ACC112 (cell line): Measurements from ENCODE around the gene PIEZO2.
A peak's percentile ranks its signal among the peaks of the same experiment; 100 is the strongest.

Experiments used
- H2AFZ ChIP-seq: fragments of 200-600 bp; sonication (generic); one replicate; pipeline ENCODE4 v1.6.0; 2017; ENCODE audit warnings: antibody characterized with exemption, low read length; ENCODE audit not compliant: unreplicated experiment
- H3K27ac ChIP-seq: fragments of 200-600 bp; sonication (generic); 2 replicates; pipeline ENCODE4 v1.5.1; 2014; ENCODE audit warnings: low read depth, mild to moderate bottlenecking, antibody characterized with exemption, low read length, moderate library complexity
- H3K27me3 ChIP-seq: fragments of 200-600 bp; sonication (generic); 2 replicates; pipeline ENCODE4 v1.6.1; 2014; ENCODE audit warnings: mild to moderate bottlenecking, antibody characterized with exemption, low read length, moderate library complexity, mixed read lengths; ENCODE audit not compliant: insufficient read depth
- H3K36me3 ChIP-seq: fragments of 200-600 bp; sonication (generic); 2 replicates; pipeline ENCODE4 v1.6.1; 2016; ENCODE audit warnings: mild to moderate bottlenecking, antibody characterized with exemption, low read length, moderate library complexity, mixed read lengths; ENCODE audit not compliant: insufficient read depth
- H3K4me1 ChIP-seq: fragments of 200-600 bp; sonication (generic); one replicate; pipeline ENCODE4 v1.6.1; 2016; ENCODE audit warnings: low read length, mixed read lengths; ENCODE audit not compliant: insufficient read depth, unreplicated experiment, control insufficient read depth
- H3K4me3 ChIP-seq: fragments of 200-600 bp; sonication (generic); 2 replicates; pipeline ENCODE4 v1.5.1; 2014; ENCODE audit warnings: mild to moderate bottlenecking, low read depth, low read length
- H3K79me2 ChIP-seq: fragments of 200-600 bp; sonication (generic); one replicate; pipeline ENCODE4 v1.6.0; 2016; ENCODE audit warnings: low read length; ENCODE audit not compliant: control insufficient read depth, unreplicated experiment, insufficient read depth

The PIEZO2 gene

DNA sequence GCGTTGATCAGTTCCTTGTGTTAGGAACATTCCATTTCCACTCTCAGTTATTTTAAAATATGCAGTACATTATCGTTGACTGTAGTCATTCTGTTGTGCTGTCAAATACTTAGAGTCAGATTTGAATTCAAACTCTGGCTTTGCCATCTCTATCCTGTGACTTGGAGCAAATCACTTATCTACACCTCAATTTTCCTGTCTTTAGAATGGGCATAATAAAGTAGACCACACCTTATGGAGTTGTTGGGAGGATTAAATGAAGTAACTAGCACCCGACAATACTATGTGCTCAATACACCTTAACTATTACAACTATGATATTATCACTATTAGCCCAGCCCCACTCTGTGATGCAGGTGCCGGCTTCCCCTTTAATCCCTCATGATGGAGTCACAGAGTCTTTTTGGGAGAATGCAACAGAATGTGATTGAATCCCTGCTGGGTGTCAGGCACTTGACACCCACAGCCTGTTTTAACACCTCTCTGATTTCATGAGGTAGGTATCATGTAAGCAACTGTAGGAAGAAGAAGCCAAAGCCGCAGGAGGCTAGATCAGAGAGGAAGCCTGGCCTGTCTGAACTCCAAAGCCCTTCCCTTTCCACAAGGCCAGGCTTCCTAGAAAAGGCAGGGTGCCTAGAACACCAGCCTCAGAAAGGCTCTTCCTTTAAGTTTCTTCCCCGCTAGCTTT is 315.1 kb downstream of the PIEZO2 start:
- Histone ChIP-seq H3K4me3 (no peak overlapping the region), H3K36me3 (no peaks in the 10 kb centered on the region), H3K79me2 (no peaks in the 10 kb centered on the region), H3K27me3 (no peaks in the 10 kb centered on the region), H2AFZ (no peak overlapping the region), H3K27ac (no peak overlapping the region), H3K4me1 (no peaks in the 10 kb centered on the region)

GRCh38 chr18:10833656-10834055 is 315.7 kb downstream of the PIEZO2 start:
- no peaks in the 10 kb centered on the region for H3K36me3 ChIP-seq
- H3K4me1 ChIP-seq, result no peaks in the 10 kb centered on the region
- no peak overlapping the region for H3K4me3 ChIP-seq
- H3K79me2 ChIP-seq, result no peaks in the 10 kb centered on the region
- H2AFZ ChIP-seq, result no peak overlapping the region
- H3K27ac ChIP-seq, result no peak overlapping the region
- no peaks in the 10 kb centered on the region for H3K27me3 ChIP-seq

DNA sequence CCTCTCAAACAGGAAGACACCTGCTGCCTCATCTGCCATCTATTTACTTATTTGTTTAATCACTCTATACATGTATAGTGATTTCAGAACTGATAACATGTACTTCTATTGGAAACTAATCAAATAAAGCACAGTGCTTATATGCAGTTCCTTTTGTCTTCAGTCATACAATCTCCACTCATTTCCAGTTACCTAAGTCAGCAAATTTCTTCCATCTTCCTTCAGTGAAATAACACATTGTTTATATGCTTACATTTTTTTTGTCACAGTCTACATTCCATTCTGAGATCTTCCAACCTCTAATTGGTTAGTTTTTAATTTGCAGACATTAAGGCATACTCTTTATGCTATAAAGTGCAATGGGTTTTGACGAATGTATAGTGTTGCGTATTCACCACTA is 323.0 kb downstream of the PIEZO2 start:
- H3K4me1 ChIP-seq, result no peaks in the 10 kb centered on the region
- H3K79me2 ChIP-seq, result no peaks in the 10 kb centered on the region
- H3K27ac ChIP-seq, result no peak overlapping the region
- no peak overlapping the region for H2AFZ ChIP-seq
- H3K4me3 ChIP-seq, result no peak overlapping the region
- H3K27me3 ChIP-seq, result no peaks in the 10 kb centered on the region
- H3K36me3 ChIP-seq, result no peaks in the 10 kb centered on the region; the same call in 1 of the 2 replicates

GRCh38 chr18:10822456-10822855 is 326.9 kb downstream of the PIEZO2 start:
- H3K4me3 ChIP-seq, result no peak overlapping the region
- H3K4me1 ChIP-seq, result no peaks in the 10 kb centered on the region
- no peak overlapping the region for H3K27ac ChIP-seq
- no peaks in the 10 kb centered on the region for H3K79me2 ChIP-seq
- H3K27me3 ChIP-seq, result no peaks in the 10 kb centered on the region; the same call in 1 of the 2 replicates
- H3K36me3 ChIP-seq, result no peaks in the 10 kb centered on the region; the same call in 1 of the 2 replicates
- no peak overlapping the region for H2AFZ ChIP-seq

DNA sequence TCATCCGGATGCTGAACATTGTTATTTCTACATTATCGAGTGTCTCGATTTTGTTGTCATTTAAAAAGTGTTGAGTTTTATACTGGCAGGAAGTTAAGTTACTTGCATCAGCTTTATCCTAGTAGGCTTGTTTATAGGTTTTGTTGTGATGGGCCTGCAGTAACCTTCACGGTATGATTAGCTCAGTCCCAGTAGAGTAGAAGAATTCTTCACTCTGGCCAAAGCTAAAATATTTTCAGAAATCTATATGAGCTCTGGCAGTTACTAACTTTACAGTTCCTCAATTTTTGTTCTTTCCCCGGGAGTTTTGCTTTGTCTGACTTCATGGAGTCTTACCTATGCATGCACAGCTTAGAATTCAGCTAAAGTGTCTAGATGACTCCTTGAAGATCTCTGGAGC is 328.7 kb downstream of the PIEZO2 start:
- Histone ChIP-seq H2AFZ (no peak overlapping the region), H3K27ac (no peak overlapping the region), H3K27me3 (no peaks in the 10 kb centered on the region; the same call in 1 of the 2 replicates), H3K4me3 (no peak overlapping the region), H3K4me1 (no peaks in the 10 kb centered on the region), H3K36me3 (no peaks in the 10 kb centered on the region), H3K79me2 (no peaks in the 10 kb centered on the region)

DNA sequence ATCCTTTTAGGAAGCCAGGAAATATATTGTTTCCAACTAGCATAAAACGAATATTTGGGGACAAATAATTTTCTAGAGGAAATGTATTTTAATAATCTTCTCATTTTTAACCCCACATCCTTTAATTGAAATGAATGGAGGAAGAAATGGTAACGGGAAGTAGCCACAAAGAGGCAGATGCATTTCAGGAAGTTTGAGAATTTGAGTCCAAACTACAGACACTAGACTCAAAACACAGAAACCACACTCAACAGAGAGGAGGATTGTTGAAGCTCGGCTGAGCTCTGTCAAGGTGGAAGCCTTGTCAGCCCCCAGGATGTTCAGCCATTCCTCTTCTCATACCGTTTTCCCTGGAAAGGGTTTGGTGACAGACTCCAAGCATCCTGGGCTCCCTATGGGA is 335.0 kb downstream of the PIEZO2 start:
- Histone ChIP-seq H3K27ac (no peak overlapping the region), H3K27me3 (no peaks in the 10 kb centered on the region)

DNA sequence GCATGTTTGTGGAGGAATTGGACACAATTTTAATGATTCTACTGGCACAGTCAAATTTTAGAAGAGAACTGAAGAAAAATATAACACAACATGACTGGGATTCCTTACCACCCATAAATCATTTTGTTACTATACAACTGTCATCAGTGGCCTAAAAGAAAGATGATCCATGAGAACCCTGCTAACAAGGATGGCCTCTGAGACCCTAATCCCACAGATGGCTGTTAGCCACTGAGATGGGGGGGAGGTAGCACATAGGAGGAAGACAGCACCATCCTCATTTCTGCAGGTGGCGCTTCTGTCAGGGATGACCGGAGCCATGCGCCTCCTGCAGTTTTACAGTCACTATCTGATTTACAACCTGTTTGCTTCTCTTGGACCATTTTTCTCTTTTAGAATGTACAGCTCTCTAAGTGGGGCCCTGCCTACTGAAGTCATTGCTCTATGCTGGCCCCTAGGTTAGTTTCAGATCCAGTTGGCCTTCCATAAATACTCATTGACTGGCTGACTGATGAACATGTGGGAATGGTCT is 343.7 kb downstream of the PIEZO2 start:
- Histone ChIP-seq H3K79me2 (no peaks in the 10 kb centered on the region), H3K4me3 (no peak overlapping the region), H2AFZ (no peak overlapping the region), H3K27me3 (no peaks in the 10 kb centered on the region), H3K4me1 (no peaks in the 10 kb centered on the region), H3K27ac (no peak overlapping the region), H3K36me3 (no peaks in the 10 kb centered on the region)

More for the DNA sequence above, 335.0 kb downstream of the PIEZO2 start:
- Histone ChIP-seq H3K4me1 (no peaks in the 10 kb centered on the region), H3K79me2 (no peaks in the 10 kb centered on the region), H3K4me3 (no peak overlapping the region), H2AFZ (no peak overlapping the region), H3K36me3 (no peaks in the 10 kb centered on the region)

DNA sequence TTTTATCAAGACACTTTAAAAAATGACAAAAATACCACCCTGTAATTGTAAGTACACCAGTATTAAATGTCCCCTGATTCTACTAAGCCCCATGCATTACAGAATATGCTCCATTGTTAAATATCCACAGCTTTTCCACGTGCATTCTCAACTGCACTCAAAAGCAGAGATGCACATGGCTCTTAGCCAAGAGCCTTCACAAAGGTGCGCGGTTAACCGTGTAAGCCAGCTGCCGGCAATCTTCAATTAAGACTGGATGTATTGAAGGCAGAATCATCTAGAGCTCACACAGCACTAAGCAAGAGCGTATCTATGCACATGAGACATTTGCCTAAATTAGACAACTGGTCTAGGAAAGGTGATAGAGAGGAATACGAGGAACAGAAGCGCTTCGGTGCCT is 345.2 kb downstream of the PIEZO2 start:
- no peaks in the 10 kb centered on the region for H3K79me2 ChIP-seq
- no peaks in the 10 kb centered on the region for H3K36me3 ChIP-seq
- no peak overlapping the region for H3K4me3 ChIP-seq
- H3K27me3 ChIP-seq, result no peaks in the 10 kb centered on the region
- no peak overlapping the region for H2AFZ ChIP-seq
- no peak overlapping the region for H3K27ac ChIP-seq
- peaks cover 3% of the 10 kb centered on the region for H3K4me1 ChIP-seq

DNA sequence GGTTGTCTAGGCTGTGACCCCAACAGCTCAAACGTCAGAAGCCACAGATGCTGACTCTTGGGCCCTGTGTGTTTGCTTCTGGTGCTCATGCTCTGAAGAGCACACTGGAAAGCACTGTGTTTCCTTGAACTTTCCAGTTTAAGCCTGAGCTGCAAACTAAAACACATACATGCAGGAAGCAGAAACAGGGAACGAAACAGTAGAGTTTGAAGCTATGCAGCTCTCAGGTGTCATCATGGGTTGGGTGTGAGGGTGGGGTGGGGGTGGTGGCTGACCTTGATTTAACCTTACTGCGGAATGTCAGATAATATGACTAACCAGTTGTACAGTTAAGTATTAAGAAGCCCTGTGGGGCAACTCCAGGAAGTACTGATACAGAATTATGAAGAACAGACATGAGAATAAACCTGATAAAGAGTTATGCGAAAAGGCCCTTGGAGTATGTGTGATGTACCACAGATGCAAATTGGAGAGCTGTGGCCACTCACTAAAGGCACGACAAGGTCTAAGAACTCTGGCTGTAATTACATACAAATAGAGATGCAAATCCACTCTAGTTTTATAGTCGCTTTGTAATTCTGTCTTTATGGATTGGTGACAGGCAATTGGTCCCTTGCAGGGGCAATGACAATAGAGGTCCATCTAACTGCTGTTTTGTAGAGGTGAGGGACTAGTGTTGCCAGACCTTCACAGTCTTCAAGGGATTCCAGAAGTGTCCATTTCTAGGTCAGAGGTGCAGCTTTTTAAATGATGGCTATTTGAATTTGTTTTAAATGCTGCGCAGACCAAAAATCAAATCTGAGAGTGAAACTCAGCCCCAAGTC is 350.4 kb downstream of the PIEZO2 start:
- H2AFZ ChIP-seq, result peak overlapping the region; percentile 17
- H3K36me3 ChIP-seq, result no peaks in the 10 kb centered on the region
- H3K27me3 ChIP-seq, result no peaks in the 10 kb centered on the region
- H3K4me1 ChIP-seq, result peaks cover 10% of the 10 kb centered on the region
- H3K27ac ChIP-seq, result no peak overlapping the region
- H3K79me2 ChIP-seq, result no peaks in the 10 kb centered on the region
- H3K4me3 ChIP-seq, result peak overlapping the region; percentile 51

- Histone ChIP-seq H3K27me3 (no peaks in the 10 kb centered on the region), H3K27ac (no peak overlapping the region), H2AFZ (no peak overlapping the region)
Observed at GRCh38 chr18:10797896-10798295, 351.5 kb downstream of the PIEZO2 start.

More at GRCh38 chr18:10797896-10798295, 351.5 kb downstream of the PIEZO2 start:
- Histone ChIP-seq H3K79me2 (no peaks in the 10 kb centered on the region), H3K4me3 (no peak overlapping the region), H3K36me3 (no peaks in the 10 kb centered on the region), H3K4me1 (peaks cover 10% of the 10 kb centered on the region)
